Transverse colon (tissue), 4 donors: Measurements from ENCODE around the gene ARFGAP1. TPM values are rescaled to one million over a fixed set of nuclear protein-coding genes. Genes with fewer than 3 reads are reported as not detected.

ENCODE experiments used
- DNase-seq: peaks from one replicate; pipeline ENCODE4 v3.0.0-alpha.2; 2019
- H3K27ac ChIP-seq, 4 donors: fragments of 200-600 bp; sonication (generic); 2 replicates each; pipeline ENCODE4 v1.5.1; 2016 to 2018; ENCODE audit warnings: inconsistent platforms in 4 of 4
- H3K27me3 ChIP-seq: fragments of 200-600 bp; sonication (generic); 2 replicates; pipeline ENCODE4 v1.5.1; 2017; ENCODE audit warnings: inconsistent platforms
- H3K36me3 ChIP-seq, 4 donors: fragments of 200-600 bp; sonication (generic); 2 replicates each; pipeline ENCODE4 v1.5.1; 2017 to 2019; ENCODE audit warnings: inconsistent platforms in 4 of 4
- H3K4me1 ChIP-seq, 4 donors: fragments of 200-600 bp; sonication (generic); 2 replicates each; pipeline ENCODE4 v1.5.1; 2017 to 2020; ENCODE audit warnings: inconsistent platforms in 4 of 4
- H3K4me3 ChIP-seq, 4 donors: fragments of 200-600 bp; sonication (generic); 1 replicate in 1 of 4; 2 replicates in 3 of 4; pipeline versions ENCODE4 v1.5.1 to v1.6.1; 2017 to 2019; ENCODE audit warnings: inconsistent platforms in 4 of 4
- H3K9me3 ChIP-seq, 2 donors: fragments of 200-600 bp; sonication (generic); 2 replicates each; pipeline ENCODE4 v1.5.1; 2017 to 2019; ENCODE audit warnings: inconsistent platforms in 2 of 2
- CTCF ChIP-seq, 5 experiments: fragments of 200-600 bp in 3 of 5; fragments of 450-650 bp in 2 of 5; sonication (generic) in 3 of 5; IDR thresholded peaks; 1 replicate in 2 of 5; 2 replicates in 3 of 5; pipeline ENCODE4 v1.5.1; 2016 to 2017; ENCODE audit warnings: antibody characterized with exemption in 5 of 5, inconsistent platforms in 3 of 5, mild to moderate bottlenecking in 2 of 5, moderate library complexity in 1 of 5
- EP300 ChIP-seq: sonication (generic); formaldehyde crosslinking; IDR thresholded peaks from one replicate; pipeline ENCODE4 v1.6.1; 2017; ENCODE audit warnings: antibody characterized with exemption, low read depth
- POLR2A ChIP-seq: fragments of 450-650 bp; IDR thresholded peaks from one replicate; pipeline ENCODE4 v1.6.1; 2016; ENCODE audit warnings: antibody characterized with exemption, mild to moderate bottlenecking, moderate library complexity
- POLR2AphosphoS5 ChIP-seq, 3 donors: sonication (generic); formaldehyde crosslinking; IDR thresholded peaks; one replicate each; pipeline ENCODE4 v1.6.1; 2016; ENCODE audit warnings: antibody characterized with exemption in 3 of 3
- WGBS, 2 donors: methylation state at CpG; one replicate each; pipeline ENCODE4 v1.1.5; 2018; ENCODE audit warnings: low coverage in 1 of 2; 5-methylcytosine and 5-hydroxymethylcytosine counted together
- in situ Hi-C, 4 donors: fragments of 200-750 bp; cut with MboI; loops; one replicate each; pipeline versions ENCODE4 v1.15.0 to v1.15.1; 2017; ENCODE audit warnings: low sequenced_read_pairs in 3 of 4, low pct_ligation_motif_present in 1 of 4, low pct_unique_long_range_greater_than_20kb in 1 of 4
- intact Hi-C: fragments of 100-400 bp; cut with DNase I; formaldehyde crosslinking; loops from one replicate; pipeline ENCODE4 v1.15.1; 2023; ENCODE audit warnings: low total_unique reads
- total RNA-seq, 4 donors: library from RNA; depleted of rRNA; stranded (reverse); fragments of >200 nt; gene quantifications; one replicate each; pipeline ENCODE4 v1.1.0, GENCODE V29; 2016

The ARFGAP1 gene
- total RNA-seq, 4 donors from 2014 or later: 43.8 to 200 (median 74.8) TPM

GRCh38 chr20:63228806-63229205 is 43.8 kb upstream of the ARFGAP1 start:
- intact Hi-C loops (loop anchor here (5.0 kb wide), 1 partner anchor 187 kb away; no protein-coding TSS in a partner anchor), in situ Hi-C loops (no loop called here)
- peaks cover 0 to 11% (median 8%) of the 10 kb centered on the region in 4 donors for H3K4me1 ChIP-seq
- H3K36me3 ChIP-seq: no peaks in the 10 kb centered on the region
- H3K4me3 ChIP-seq: no peak overlapping the region
- 66% methylated on average over 13 of the region's 13 CpGs; no CpG with 5 or more reads in 1 of the 2 donors for WGBS, 2 donors
- no peak overlapping the region for H3K27ac ChIP-seq
- TF ChIP-seq EP300: no peak
- no peak for TF ChIP-seq POLR2AphosphoS5 (IDR thresholded peaks at IDR 0.05)
- no peaks in the 10 kb centered on the region for H3K9me3 ChIP-seq
- no peak for DNase-seq
- H3K27me3 ChIP-seq: peaks cover 37% of the 10 kb centered on the region

GRCh38 chr20:63230800-63231268 is 41.8 kb upstream of the ARFGAP1 start:
- WGBS, 2 donors: 12% methylated on average over 17 of the region's 17 CpGs; no CpG with 5 or more reads in 1 of the 2 donors
- H3K27me3 ChIP-seq: peaks cover 51% of the 10 kb centered on the region
- H3K36me3 ChIP-seq: no peaks in the 10 kb centered on the region
- no peak overlapping the region for H3K4me3 ChIP-seq
- no peaks in the 10 kb centered on the region for H3K9me3 ChIP-seq
- TF ChIP-seq CTCF (IDR thresholded peaks at IDR 0.05) (peak; percentile 35 to 54 (median 45)), POLR2AphosphoS5 (IDR thresholded peaks at IDR 0.05) (no peak)
- in situ Hi-C loops (no loop called here), intact Hi-C loops (no loop called here)
- no peak overlapping the region for H3K27ac ChIP-seq
- peaks cover 0 to 5% (median 0%) of the 10 kb centered on the region in 4 donors for H3K4me1 ChIP-seq
- DNase-seq: peak; percentile 32

- Histone ChIP-seq H3K9me3 (no peaks in the 10 kb centered on the region), H3K27ac (peak overlapping the region in 1 of 4 donors; percentile 21), H3K4me1 (peaks cover 0 to 5% (median 0%) of the 10 kb centered on the region in 4 donors), H3K27me3 (peaks cover 52% of the 10 kb centered on the region), H3K36me3 (no peaks in the 10 kb centered on the region), H3K4me3 (no peak overlapping the region)
- WGBS, 2 donors: 39 to 60% methylated on average over 1 to 17 of the region's 18 CpGs
- no peak for DNase-seq
- in situ Hi-C loops: no loop called here
- intact Hi-C loops: no loop called here
- TF ChIP-seq POLR2AphosphoS5 (IDR thresholded peaks at IDR 0.05) (no peak), POLR2A (no peak)
These were observed 40.2 kb upstream of the ARFGAP1 start for GRCh38 chr20:63232235-63233060.

- TF ChIP-seq POLR2A (no peak), POLR2AphosphoS5 (IDR thresholded peaks at IDR 0.05) (no peak), CTCF (IDR thresholded peaks at IDR 0.05) (no peak), EP300 (no peak)
- DNase-seq: no peak
- H3K4me1 ChIP-seq: peaks cover 0 to 5% (median 0%) of the 10 kb centered on the region in 4 donors
- 62 to 90% methylated on average over 2 to 3 of the region's 3 CpGs for WGBS, 2 donors
- in situ Hi-C loops: no loop called here
- H3K27ac ChIP-seq: peak overlapping the region in 1 of 4 donors; percentile 21
- intact Hi-C loops: no loop called here
- H3K36me3 ChIP-seq: no peaks in the 10 kb centered on the region
- peaks cover 52% of the 10 kb centered on the region for H3K27me3 ChIP-seq
- H3K4me3 ChIP-seq: no peak overlapping the region
- H3K9me3 ChIP-seq: no peaks in the 10 kb centered on the region
These were observed 39.6 kb upstream of the ARFGAP1 start for GRCh38 chr20:63233061-63233344.

GRCh38 chr20:63233924-63234323 is 38.7 kb upstream of the ARFGAP1 start:
- Histone ChIP-seq H3K27ac (no peak overlapping the region), H3K9me3 (no peaks in the 10 kb centered on the region), H3K36me3 (no peaks in the 10 kb centered on the region), H3K4me1 (peaks cover 0 to 5% (median 0%) of the 10 kb centered on the region in 4 donors), H3K4me3 (no peak overlapping the region), H3K27me3 (peaks cover 47% of the 10 kb centered on the region)
- 87% methylated on average over 16 of the region's 17 CpGs; no CpG with 5 or more reads in 1 of the 2 donors for WGBS, 2 donors
- TF ChIP-seq EP300 (no peak), POLR2A (no peak), CTCF (IDR thresholded peaks at IDR 0.05) (no peak), POLR2AphosphoS5 (IDR thresholded peaks at IDR 0.05) (no peak)
- in situ Hi-C loops: no loop called here
- intact Hi-C loops: no loop called here
- DNase-seq: no peak
